H9 (cell line): ENCODE measurements around the gene ZNF674. TPM values are rescaled to one million over a fixed set of nuclear protein-coding genes. Genes with fewer than 3 reads are reported as not detected.

ENCODE experiments used
- DNase-seq: peaks from one replicate; pipeline ENCODE4 v3.0.0-alpha.2; 2017
- H2AFZ ChIP-seq: one replicate; pipeline ENCODE4 v1.6.1; 2013; ENCODE audit warnings: mild to moderate bottlenecking, low read length, control low read depth, moderate library complexity
- H2AK5ac ChIP-seq: 2 replicates; pipeline ENCODE4 v1.6.1; 2013; ENCODE audit warnings: low read length, control low read depth, mixed read lengths; ENCODE audit not compliant: insufficient read length
- H2BK120ac ChIP-seq: one replicate; pipeline ENCODE4 v1.6.1; 2013; ENCODE audit warnings: low read depth, mild to moderate bottlenecking, low read length, control low read depth, inconsistent platforms; ENCODE audit not compliant: poor library complexity, severe bottlenecking
- H2BK12ac ChIP-seq: 2 replicates; pipeline ENCODE4 v1.6.1; 2013; ENCODE audit warnings: low read length, control low read depth, mixed read lengths, low read depth; ENCODE audit not compliant: insufficient read length
- H2BK15ac ChIP-seq: 2 replicates; pipeline ENCODE4 v1.6.1; 2013; ENCODE audit warnings: low read depth, low read length, control low read depth
- H2BK20ac ChIP-seq: one replicate; pipeline ENCODE4 v1.6.1; 2013; ENCODE audit warnings: low read depth, mild to moderate bottlenecking, low read length, control low read depth, inconsistent platforms; ENCODE audit not compliant: poor library complexity, severe bottlenecking
- H2BK5ac ChIP-seq: 2 replicates; pipeline ENCODE4 v1.6.1; 2013; ENCODE audit warnings: low read length, control low read depth, mixed read lengths; ENCODE audit not compliant: insufficient read length
- H3K14ac ChIP-seq: 2 replicates; pipeline ENCODE4 v1.6.1; 2013; ENCODE audit warnings: low read length, control low read depth; ENCODE audit not compliant: insufficient read depth
- H3K18ac ChIP-seq: 2 replicates; pipeline ENCODE4 v1.6.1; 2013; ENCODE audit warnings: low read depth, mild to moderate bottlenecking, mixed read lengths, low read length, control low read depth; ENCODE audit not compliant: insufficient read length
- H3K23ac ChIP-seq: 2 replicates; pipeline ENCODE4 v1.6.1; 2013; ENCODE audit warnings: low read length, control low read depth, mixed read lengths, low read depth; ENCODE audit not compliant: insufficient read length
- H3K23me2 ChIP-seq: 2 replicates; pipeline ENCODE4 v1.6.1; 2013; ENCODE audit warnings: low read depth, mild to moderate bottlenecking, mixed read lengths, low read length, control low read depth; ENCODE audit not compliant: insufficient read length, poor library complexity, severe bottlenecking
- H3K27ac ChIP-seq: 2 replicates; pipeline ENCODE4 v1.5.1; 2013; ENCODE audit warnings: low read length, control low read depth, mixed read lengths, low read depth; ENCODE audit not compliant: insufficient read length
- H3K27me3 ChIP-seq: 2 replicates; pipeline ENCODE4 v1.6.1; 2013; ENCODE audit warnings: low read length, control low read depth, inconsistent platforms; ENCODE audit not compliant: insufficient read depth
- H3K4ac ChIP-seq: 2 replicates; pipeline ENCODE4 v1.6.1; 2013; ENCODE audit warnings: low read depth, mild to moderate bottlenecking, control low read depth, inconsistent platforms, low read length, moderate library complexity
- H3K4me1 ChIP-seq: 2 replicates; pipeline ENCODE4 v1.6.1; 2013; ENCODE audit warnings: low read length, control low read depth, inconsistent platforms; ENCODE audit not compliant: insufficient read depth
- H3K4me2 ChIP-seq: 2 replicates; pipeline ENCODE4 v1.6.1; 2013; ENCODE audit warnings: low read length, control low read depth, mixed read lengths; ENCODE audit not compliant: insufficient read length, insufficient read depth
- H3K56ac ChIP-seq: 2 replicates; pipeline ENCODE4 v1.6.1; 2013; ENCODE audit warnings: low read depth, mild to moderate bottlenecking, mixed read lengths, low read length, control low read depth; ENCODE audit not compliant: insufficient read length
- H3K79me1 ChIP-seq: 2 replicates; pipeline ENCODE4 v1.6.1; 2013; ENCODE audit warnings: low read depth, mild to moderate bottlenecking, moderate library complexity, low read length, control low read depth, inconsistent platforms; ENCODE audit not compliant: insufficient read depth, poor library complexity, severe bottlenecking
- H3K79me2 ChIP-seq: 2 replicates; pipeline ENCODE4 v1.6.1; 2013; ENCODE audit warnings: low read length, control low read depth, inconsistent platforms; ENCODE audit not compliant: insufficient read depth
- H3K9ac ChIP-seq: 2 replicates; pipeline ENCODE4 v1.6.1; 2013; ENCODE audit warnings: low read length, control low read depth, mixed read lengths; ENCODE audit not compliant: insufficient read length; ENCODE audit errors: extremely low read depth
- H3K9me3 ChIP-seq: one replicate; pipeline ENCODE4 v1.6.1; 2013; ENCODE audit warnings: low read depth, low read length, inconsistent platforms; ENCODE audit not compliant: control insufficient read depth
- H3T11ph ChIP-seq: one replicate; pipeline ENCODE4 v1.6.1; 2013; ENCODE audit warnings: mild to moderate bottlenecking, low read length, control low read depth, inconsistent platforms
- H4K20me1 ChIP-seq: one replicate; pipeline ENCODE4 v1.6.1; 2013; ENCODE audit not compliant: control insufficient read depth, insufficient read length, insufficient read depth
- H4K5ac ChIP-seq: 2 replicates; pipeline ENCODE4 v1.6.1; 2013; ENCODE audit warnings: low read depth, mild to moderate bottlenecking, mixed read lengths, low read length, control low read depth; ENCODE audit not compliant: insufficient read length
- H4K8ac ChIP-seq: replicated peaks from 2 replicates; pipeline ENCODE4 v1.6.1; 2013; ENCODE audit warnings: low read length, control low read depth, mixed read lengths, low read depth; ENCODE audit not compliant: insufficient read length
- H4K91ac ChIP-seq: 2 replicates; pipeline ENCODE4 v1.6.1; 2013; ENCODE audit warnings: low read depth, mild to moderate bottlenecking, moderate library complexity, mixed read lengths, low read length, control low read depth; ENCODE audit not compliant: insufficient read length
- H3K27ac Mint-ChIP-seq, 3 experiments: 2 replicates in 2 of 3; 3 replicates in 1 of 3; pipeline ENCODE4 v1.8.0; 2020 to 2021; ENCODE audit warnings: mixed read lengths in 3 of 3, mild to moderate bottlenecking in 1 of 3, moderate library complexity in 1 of 3
- H3K27me3 Mint-ChIP-seq: 2 replicates; pipeline ENCODE4 v1.8.0; 2021; ENCODE audit warnings: low read depth, mild to moderate bottlenecking, moderate library complexity, mixed read lengths
- H3K36me3 Mint-ChIP-seq, 3 experiments: 2 replicates in 2 of 3; 3 replicates in 1 of 3; pipeline ENCODE4 v1.8.0; 2020 to 2021; ENCODE audit warnings: low read depth in 3 of 3, mixed read lengths in 3 of 3; ENCODE audit not compliant: insufficient read depth in 1 of 3
- H3K4me1 Mint-ChIP-seq, 2 experiments: 2 replicates each; pipeline ENCODE4 v1.8.0; 2020; ENCODE audit warnings: mixed read lengths in 2 of 2
- H3K4me3 Mint-ChIP-seq, 2 experiments: 2 replicates in 1 of 2; 3 replicates in 1 of 2; pipeline ENCODE4 v1.8.0; 2020 to 2021; ENCODE audit warnings: mild to moderate bottlenecking in 2 of 2, mixed read lengths in 2 of 2, moderate library complexity in 1 of 2
- H3K9me3 Mint-ChIP-seq, 2 experiments: 2 replicates in 1 of 2; 3 replicates in 1 of 2; pipeline ENCODE4 v1.8.0; 2020; ENCODE audit warnings: mild to moderate bottlenecking in 2 of 2, mixed read lengths in 2 of 2, moderate library complexity in 1 of 2
- CTCF ChIP-seq: fragments of 200-600 bp; sonication (generic); conservative IDR thresholded peaks from 3 replicates; pipeline ENCODE4 v1.8.0; 2021; ENCODE audit warnings: antibody characterized with exemption, mild to moderate bottlenecking
- WGBS: extraction: QIAGEN DNeasy Blood & Tissue Kit; methylation state at CpG from one replicate; pipeline ENCODE4 v1.1.7; 2013; ENCODE audit warnings: missing lambda C conversion rate, low lambda C conversion rate, mixed read lengths; ENCODE audit not compliant: insufficient read length; ENCODE audit errors: extremely low coverage; 5-methylcytosine and 5-hydroxymethylcytosine counted together
- total RNA-seq: library from RNA; stranded (reverse); gene quantifications from 2 replicates; pipeline ENCODE4 v1.2.1, GENCODE V29; 2021

ZNF674 gene
- total RNA-seq, 1 experiment from 2014 or later: 10.1 TPM

GRCh38 chrX:46463682-46464081 lies 81.5 kb downstream of the ZNF674 start:
- no peak for TF ChIP-seq CTCF
- Mint-ChIP-seq H3K36me3 (peaks cover 31 to 53% (median 48%) of the 10 kb centered on the region in 3 experiments), H3K4me3 (no peak overlapping the region), H3K4me1 (peaks cover 0 to 6% of the 10 kb centered on the region in 2 experiments; a peak in 2 of 4 replicates), H3K27me3 (no peaks in the 10 kb centered on the region), H3K9me3 (peaks cover 57 to 59% of the 10 kb centered on the region in 2 experiments), H3K27ac (no peak overlapping the region)
- Histone ChIP-seq H4K20me1 (no peaks in the 10 kb centered on the region), H3K23ac (no peak overlapping the region), H3K79me1 (no peaks in the 10 kb centered on the region), H2BK120ac (no peak overlapping the region), H4K5ac (no peak overlapping the region), H3K4me1 (no peaks in the 10 kb centered on the region; the same call in 1 of the 2 replicates), H4K8ac (no peak overlapping the region), H2AFZ (no peak overlapping the region), H3K18ac (no peak overlapping the region), H2BK15ac (no peak overlapping the region), H3K9me3 (peaks cover 5% of the 10 kb centered on the region), H3K56ac (no peak overlapping the region), H3K14ac (no peak overlapping the region), H3K4me2 (no peak overlapping the region), H3T11ph (no peak overlapping the region), H2BK5ac (no peak overlapping the region), H2BK12ac (no peak overlapping the region), H2BK20ac (no peak overlapping the region), H3K27ac (no peak overlapping the region), H3K79me2 (no peaks in the 10 kb centered on the region), H3K4ac (no peak overlapping the region), H4K91ac (no peak overlapping the region), H3K9ac (no peak overlapping the region), H3K23me2 (no peaks in the 10 kb centered on the region), H3K27me3 (no peaks in the 10 kb centered on the region), H2AK5ac (no peak overlapping the region)
- 100% methylated on average over 1 of the region's 3 CpGs for WGBS
- no peak for DNase-seq
